Activated CD8-positive, alpha-beta memory T cell treated with anti-CD3 and anti-CD28 coated beads for 48 hours (primary cell): ENCODE data around the gene KMT2B.
A peak's percentile ranks its signal among the peaks of the same experiment; 100 is the strongest.
"Not testable (repeated sequence)": the region's sequence is repeated elsewhere in the genome, so short reads cannot be mapped to it uniquely, and the experiment has no call there.

Experiments
- DNase-seq, 3 experiments: peaks; one replicate each; pipeline ENCODE4 v3.0.0-alpha.2; 2020; ENCODE audit warnings: low read depth in 2 of 3, low spot score in 2 of 3

KMT2B gene

GRCh38 chr19:35756377-35757230, 38.8 kb downstream of the KMT2B start, which contains the start of gene HSPB6:
TSS of gene HSPB6 (minus strand) at chr19:35757029. CDS start at chr19:35757008, 21 bp downstream.
- DNase-seq = no peak

GRCh38 chr19:35757231-35757748, 39.5 kb downstream of the KMT2B start:
- DNase-seq = peak in 1 of 3 experiments; percentile 26

GRCh38 chr19:35757749-35758608, 40.2 kb downstream of the KMT2B start, which contains the start of gene PROSER3:
TSS of gene PROSER3 (plus strand) at chr19:35758176. CDS start at chr19:35758216, 40 bp downstream.
- DNase-seq = peak; percentile 88 to 98 (median 92)

GRCh38 chr19:35759697-35760096, 41.9 kb downstream of the KMT2B start:
- DNase-seq = no peak

- no peak for DNase-seq
Observed at GRCh38 chr19:35760711-35761349, 43.0 kb downstream of the KMT2B start.

- DNase-seq = no peak
Observed at GRCh38 chr19:35764432-35765315, 46.9 kb downstream of the KMT2B start.

GRCh38 chr19:35766571-35767104, 48.8 kb downstream of the KMT2B start:
- no peak for DNase-seq

- DNase-seq = no peak
Observed at GRCh38 chr19:35767288-35768081, 49.7 kb downstream of the KMT2B start.

- DNase-seq = no peak
Observed at GRCh38 chr19:35768082-35768421, 50.2 kb downstream of the KMT2B start.

- not testable (repeated sequence) for DNase-seq
Observed at GRCh38 chr19:35772362-35772761, 54.6 kb downstream of the KMT2B start.

GRCh38 chr19:35773020-35773806, 55.4 kb downstream of the KMT2B start:
- no peak for DNase-seq

GRCh38 chr19:35774274-35775045, 56.7 kb downstream of the KMT2B start:
- no peak for DNase-seq

- DNase-seq = no peak
Observed at GRCh38 chr19:35775046-35775297, 57.2 kb downstream of the KMT2B start.

- DNase-seq = peak; percentile 94 to 97 (median 94)
Observed at GRCh38 chr19:35775298-35776101, 57.7 kb downstream of the KMT2B start, which contains the start of gene ARHGAP33. TSS of gene ARHGAP33 (plus strand) at chr19:35775564. CDS start at chr19:35775659, 95 bp downstream.

- DNase-seq = no peak
Observed at GRCh38 chr19:35776102-35776788, 58.4 kb downstream of the KMT2B start.
